ENCODE results near the gene FAM135A. TPM values are rescaled to one million over a fixed set of nuclear protein-coding genes. Genes with fewer than 3 reads are reported as not detected.

Gene FAM135A
- total and polyA plus RNA-seq, 9 of the 15 experiments (the other 6 are each of a cell fraction or from before 2014, with no cell fraction given): 7.4 to 32.9 (median 19.2) TPM

DNA sequence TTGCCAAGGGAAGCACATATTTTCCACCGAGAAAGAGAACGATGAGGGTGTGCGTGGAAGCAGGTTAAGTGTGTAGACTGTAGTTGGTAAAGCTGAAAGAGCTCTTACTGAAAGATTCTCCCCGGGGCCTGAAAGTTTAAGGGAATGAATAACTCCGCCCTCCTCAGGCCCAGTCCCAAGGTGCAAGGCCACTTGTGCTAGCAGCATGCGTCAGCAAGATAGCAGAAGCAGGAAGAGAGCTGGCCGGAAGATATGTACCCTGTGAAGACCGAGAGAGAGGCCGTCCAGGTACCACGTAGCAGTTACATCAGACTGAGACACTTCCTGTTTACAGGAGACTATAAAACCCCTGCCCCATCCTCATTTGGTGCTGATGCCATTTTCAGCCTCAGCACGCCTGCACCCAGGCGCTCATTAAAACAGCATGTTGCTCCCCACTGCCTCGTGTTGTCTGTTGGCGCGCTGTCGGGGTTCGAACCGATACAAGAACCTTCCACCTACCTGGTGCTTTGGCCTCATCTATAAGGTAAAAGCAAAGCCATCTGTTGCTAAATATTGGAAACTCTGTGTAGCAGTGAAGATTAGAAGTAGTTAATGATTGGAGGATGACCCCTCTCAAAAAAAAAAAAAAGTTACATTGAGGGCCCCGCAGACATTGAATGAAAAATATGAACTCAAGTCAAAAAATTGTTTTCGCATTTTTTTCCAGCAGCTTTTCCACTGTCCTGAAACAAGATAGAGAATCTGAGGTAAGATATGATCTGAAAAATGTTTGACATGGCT, 18.6 kb upstream of the FAM135A start (continued):
- TF ChIP-seq ZNF696 (CRISPR knock-in tag; conservative IDR thresholded peaks at IDR 0.05) (0 out of 2 replicates have a peak, but pooled peaks have one; percentile 42), ZNF347 (CRISPR knock-in tag; IDR thresholded peaks at IDR 0.05; ENCODE audit: low read depth) (no peak), FOXK2 (conservative IDR thresholded peaks at IDR 0.05 in 1 of 2, IDR thresholded peaks at IDR 0.05 in 1 of 2; ENCODE audit: low read depth in 2 of 2) (peak; percentile 95 to 97), SIN3A (IDR thresholded peaks at IDR 0.05; ENCODE audit: borderline replicate concordance in 2 of 2, control insufficient read depth in 1 of 2, low read depth in 2 of 2, low read length in 2 of 2) (peak; percentile 37 to 90; a peak in 2 of 4 replicates), ZNF586 (CRISPR knock-in tag; conservative IDR thresholded peaks at IDR 0.05) (no peak), POLR2G (IDR thresholded peaks at IDR 0.05; ENCODE audit: low read depth, low read length) (peak; percentile 94), U2AF2 (optimal IDR thresholded peaks at IDR 0.05; ENCODE audit: low read depth, low read length) (no peak), ZNF507 (tag; conservative IDR thresholded peaks at IDR 0.05) (no peak), NCOA4 (IDR thresholded peaks at IDR 0.05; ENCODE audit: partially characterized antibody) (no peak), ZNF57 (CRISPR knock-in tag; IDR thresholded peaks at IDR 0.05) (no peak), ZNF239 (CRISPR knock-in tag; IDR thresholded peaks at IDR 0.05) (no peak), MECOM (CRISPR knock-in tag; IDR thresholded peaks at IDR 0.05) (peak; percentile 64; the same call in 1 of the 2 replicates), ZNF445 (CRISPR knock-in tag; IDR thresholded peaks at IDR 0.05; ENCODE audit: low read depth) (no peak), PTTG1 (tag; IDR thresholded peaks at IDR 0.05; ENCODE audit: low read depth) (no peak), RHOXF2B (CRISPR knock-in tag; conservative IDR thresholded peaks at IDR 0.05) (no peak), GATA2 (CRISPR knock-in tag; IDR thresholded peaks at IDR 0.05) (peak; percentile 61; the same call in 1 of the 2 replicates), CREBBP (IDR thresholded peaks at IDR 0.05; ENCODE audit: low read depth, low read length) (no peak), NR2F6 (CRISPR knock-in tag; IDR thresholded peaks at IDR 0.05) (0 out of 2 replicates have a peak, but pooled peaks have one; percentile 67), PCBP2 (IDR thresholded peaks at IDR 0.05; ENCODE audit: low read depth, low read length, poor library complexity, severe bottlenecking) (no peak), HEY1 (CRISPR knock-in tag; IDR thresholded peaks at IDR 0.05; ENCODE audit: borderline replicate concordance) (no peak), FOXM1 (IDR thresholded peaks at IDR 0.05; ENCODE audit: low read depth) (peak; percentile 25; the same call in 1 of the 2 replicates), FOXM1 (CRISPR knock-in tag; IDR thresholded peaks at IDR 0.05; ENCODE audit: low read depth) (0 out of 2 replicates have a peak, but pooled peaks have one; percentile 30), BRD4 (IDR thresholded peaks at IDR 0.05) (peak; percentile 69; the same call in 1 of the 2 replicates), CHCHD3 (CRISPR knock-in tag; IDR thresholded peaks at IDR 0.05) (0 out of 2 replicates have a peak, but pooled peaks have one; percentile 46), EP300 (IDR thresholded peaks at IDR 0.05; ENCODE audit: low read length) (peak; percentile 72)
- TF ChIP-seq, protein P1, sequence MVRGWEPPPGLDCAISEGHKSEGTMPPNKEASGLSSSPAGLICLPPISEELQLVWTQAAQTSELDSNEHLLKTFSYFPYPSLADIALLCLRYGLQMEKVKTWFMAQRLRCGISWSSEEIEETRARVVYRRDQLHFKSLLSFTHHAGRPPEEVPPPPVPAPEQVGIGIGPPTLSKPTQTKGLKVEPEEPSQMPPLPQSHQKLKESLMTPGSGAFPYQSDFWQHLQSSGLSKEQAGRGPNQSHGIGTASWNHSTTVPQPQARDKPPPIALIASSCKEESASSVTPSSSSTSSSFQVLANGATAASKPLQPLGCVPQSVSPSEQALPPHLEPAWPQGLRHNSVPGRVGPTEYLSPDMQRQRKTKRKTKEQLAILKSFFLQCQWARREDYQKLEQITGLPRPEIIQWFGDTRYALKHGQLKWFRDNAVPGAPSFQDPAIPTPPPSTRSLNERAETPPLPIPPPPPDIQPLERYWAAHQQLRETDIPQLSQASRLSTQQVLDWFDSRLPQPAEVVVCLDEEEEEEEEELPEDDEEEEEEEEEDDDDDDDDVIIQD (CRISPR knock-in tag; IDR thresholded peaks at IDR 0.05): no peak
- TF ChIP-seq, protein P2, sequence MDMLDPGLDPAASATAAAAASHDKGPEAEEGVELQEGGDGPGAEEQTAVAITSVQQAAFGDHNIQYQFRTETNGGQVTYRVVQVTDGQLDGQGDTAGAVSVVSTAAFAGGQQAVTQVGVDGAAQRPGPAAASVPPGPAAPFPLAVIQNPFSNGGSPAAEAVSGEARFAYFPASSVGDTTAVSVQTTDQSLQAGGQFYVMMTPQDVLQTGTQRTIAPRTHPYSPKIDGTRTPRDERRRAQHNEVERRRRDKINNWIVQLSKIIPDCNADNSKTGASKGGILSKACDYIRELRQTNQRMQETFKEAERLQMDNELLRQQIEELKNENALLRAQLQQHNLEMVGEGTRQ (CRISPR knock-in tag; IDR thresholded peaks at IDR 0.05): no peak
- TF ChIP-seq, protein P3, sequence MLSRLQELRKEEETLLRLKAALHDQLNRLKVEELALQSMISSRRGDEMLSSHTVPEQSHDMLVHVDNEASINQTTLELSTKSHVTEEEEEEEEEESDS (CRISPR knock-in tag; IDR thresholded peaks at IDR 0.05): no peak
